ENCODE data around the gene TGDS. TPM values are rescaled to one million over a fixed set of nuclear protein-coding genes. Genes with fewer than 3 reads are reported as not detected.
"Not testable (repeated sequence)": the region's sequence is repeated elsewhere in the genome, so short reads cannot be mapped to it uniquely, and the experiment has no call there.

The TGDS gene
- polyA plus RNA-seq, 4 donors: 18.2 to 23.1 (median 20.8) TPM

DNA sequence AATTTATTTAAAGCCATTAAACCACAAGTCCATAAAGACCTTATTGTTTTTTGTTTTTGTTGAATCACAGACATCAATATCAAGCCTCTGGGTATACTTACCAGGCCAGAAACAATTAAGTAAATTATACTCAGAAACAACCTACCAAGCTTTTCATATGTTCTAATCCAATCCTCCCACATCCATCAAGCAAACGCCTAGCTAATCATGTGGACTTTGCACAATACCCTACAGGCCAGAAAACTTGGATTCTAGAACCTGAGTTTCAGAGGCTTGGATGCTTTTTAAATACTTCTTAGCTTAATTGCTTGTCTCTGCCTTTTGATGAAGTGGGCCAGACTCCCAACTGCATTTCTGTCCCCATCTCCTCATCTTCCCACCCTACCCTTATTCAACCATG lies 39.9 kb downstream of the TGDS start:
- no peak for DNase-seq (ENCODE audit: low read depth in 4 of 4, low spot score in 3 of 4)

DNA sequence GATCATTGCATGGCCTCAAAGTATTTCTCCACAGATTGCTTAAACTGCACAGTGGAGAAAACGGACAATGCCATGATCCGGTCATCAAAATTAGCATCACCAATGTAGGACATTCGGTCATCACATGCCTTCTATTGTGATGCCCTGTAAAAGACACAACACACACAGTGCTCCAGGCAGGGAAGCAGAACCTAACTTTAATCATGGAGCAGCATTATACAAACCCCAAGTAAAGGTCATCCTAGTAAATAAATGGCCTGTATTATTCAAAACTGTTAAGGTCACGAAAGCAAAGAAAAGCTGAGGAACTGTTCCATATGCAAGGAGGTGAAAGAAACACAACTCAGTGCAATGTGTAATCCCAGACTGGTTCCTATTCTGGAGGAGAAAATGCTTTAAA lies 42.2 kb downstream of the TGDS start:
- no peak for DNase-seq (ENCODE audit: low read depth in 4 of 4, low spot score in 3 of 4)

DNA sequence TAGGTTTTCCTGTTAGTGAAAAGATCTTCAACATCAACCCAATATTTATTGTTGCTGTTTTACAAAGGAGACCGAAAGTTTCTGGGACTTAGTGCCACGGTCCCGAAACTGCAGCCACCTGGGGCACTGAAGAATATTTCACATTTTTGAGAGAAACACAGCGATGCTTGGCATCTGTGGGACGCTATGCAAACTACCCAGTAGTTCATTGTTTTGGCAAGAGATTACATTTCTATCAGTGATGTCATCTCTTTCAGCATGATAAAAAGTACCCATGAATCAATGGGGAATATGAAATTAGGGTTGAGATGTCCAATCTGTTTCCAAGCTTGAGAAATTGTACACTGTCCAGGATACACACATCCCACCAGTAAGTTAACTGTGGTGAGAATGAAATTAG lies 43.9 kb downstream of the TGDS start:
- DNase-seq (ENCODE audit: low read depth in 4 of 4, low spot score in 3 of 4): no peak

DNA sequence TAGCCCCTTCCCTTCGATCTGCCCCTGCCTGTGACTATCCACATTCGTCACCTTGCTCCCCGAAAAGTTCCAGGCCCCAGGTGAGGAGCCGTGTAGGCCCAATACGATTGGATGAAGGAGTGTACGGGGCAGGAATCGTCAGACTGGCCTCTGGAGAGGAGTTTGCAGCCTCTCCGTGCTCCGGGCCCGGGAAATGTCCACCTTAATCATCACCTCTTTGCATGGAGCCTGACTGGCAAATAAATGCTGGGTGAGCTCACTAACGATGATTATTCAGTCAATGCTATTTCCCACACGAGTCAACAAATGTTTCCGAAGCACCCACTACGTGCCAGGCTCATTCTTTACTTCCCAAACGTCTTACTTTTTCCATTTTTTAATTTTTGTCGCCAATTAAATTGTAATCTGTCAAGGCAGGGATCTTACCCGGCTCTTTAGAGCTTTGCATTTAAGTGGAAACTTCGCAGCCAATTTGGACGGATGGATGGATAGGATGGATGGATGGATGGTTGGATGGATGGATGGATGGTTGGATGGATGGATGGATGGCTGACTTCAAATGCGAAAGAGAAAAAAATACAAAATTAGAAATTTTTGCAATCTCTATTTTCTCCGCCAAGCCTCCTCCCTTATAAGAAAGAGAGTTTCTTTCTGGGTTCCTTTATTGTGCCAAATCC lies 45.8 kb downstream of the TGDS start:
- DNase-seq (ENCODE audit: low read depth in 4 of 4, low spot score in 3 of 4): peak in 1 of 4 donors; percentile 41

DNA sequence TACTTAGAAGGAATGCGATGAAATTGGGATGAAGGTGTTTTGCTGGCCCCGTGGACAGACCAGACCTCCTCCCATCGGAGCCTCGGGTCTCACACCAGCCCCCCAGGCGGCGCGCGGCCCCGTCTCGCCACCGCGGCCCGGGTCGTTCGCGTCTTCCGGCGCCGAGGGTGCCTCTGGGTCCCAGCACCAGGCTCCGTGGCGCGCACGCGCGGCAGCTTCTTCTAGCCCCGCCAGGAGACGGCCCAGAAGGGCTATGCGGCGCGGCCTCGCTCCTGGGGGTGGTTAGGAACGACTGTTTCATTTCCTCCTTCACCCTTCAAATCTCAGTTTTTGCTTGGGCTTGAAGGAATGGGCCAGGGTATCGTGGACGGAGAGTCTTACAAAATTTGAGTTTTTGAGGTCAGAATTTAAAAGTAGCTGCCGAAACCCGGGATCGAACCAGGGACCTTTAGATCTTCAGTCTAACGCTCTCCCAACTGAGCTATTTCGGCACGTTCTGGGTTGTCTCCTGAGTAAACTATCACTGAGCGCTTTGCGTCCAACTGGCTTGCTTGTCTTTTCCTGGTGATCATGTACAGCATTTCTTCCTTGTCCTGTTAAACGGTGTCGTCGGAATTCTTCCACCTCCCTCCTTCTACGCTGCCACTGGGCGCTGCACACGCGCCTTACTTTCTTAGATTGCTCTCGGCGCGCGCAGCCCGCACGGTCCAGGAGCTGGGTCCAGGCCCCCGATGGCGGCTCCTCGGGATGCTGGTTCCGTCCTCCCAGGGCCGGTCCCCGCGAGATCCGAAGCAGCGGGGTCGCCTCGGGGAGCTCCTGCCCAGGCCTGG lies 46.5 kb downstream of the TGDS start:
- DNase-seq (ENCODE audit: low read depth in 4 of 4, low spot score in 3 of 4): peak; percentile 88 to 91 (median 90)

DNA sequence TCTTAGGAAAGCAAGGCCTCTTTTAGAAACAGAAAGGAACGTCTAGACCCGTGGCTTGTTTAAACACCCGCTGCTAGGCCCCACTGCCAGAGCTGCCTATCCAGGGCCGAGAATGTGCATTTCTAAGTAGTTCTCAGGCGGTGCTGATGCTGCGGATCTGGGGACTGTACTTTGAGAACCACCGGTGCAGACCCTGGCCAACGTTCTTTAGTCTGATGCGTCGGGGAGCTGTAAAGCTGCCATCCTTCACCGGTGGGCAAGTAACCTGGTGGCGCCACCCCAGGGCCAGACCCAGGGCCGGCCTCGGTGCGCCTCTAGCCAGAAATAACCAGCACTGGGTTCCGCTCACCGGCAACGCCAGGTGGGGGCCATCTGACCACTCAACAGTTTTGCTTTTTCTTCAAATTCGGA lies 47.1 kb downstream of the TGDS start:
- peak in 2 of 4 donors; percentile 36 to 51 for DNase-seq (ENCODE audit: low read depth in 4 of 4, low spot score in 3 of 4)

DNA sequence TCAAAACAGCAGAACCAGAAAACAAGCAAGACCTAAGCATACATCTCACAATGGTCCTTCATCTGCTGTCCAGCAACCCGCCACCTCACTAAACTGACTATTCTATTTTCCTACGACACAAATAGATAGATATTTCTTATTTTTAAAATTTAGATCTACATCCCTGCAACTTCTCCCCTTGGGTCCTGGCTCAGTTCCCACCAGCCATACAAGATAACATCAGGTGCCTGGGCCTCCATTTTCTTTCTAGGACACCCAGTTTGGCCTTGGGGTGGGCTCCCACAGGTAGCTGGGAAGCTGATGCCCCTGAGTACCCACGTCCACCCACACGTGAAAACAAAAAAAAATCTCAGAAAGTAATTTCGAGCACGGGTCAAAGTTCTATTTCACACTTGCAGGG lies 47.6 kb downstream of the TGDS start:
- DNase-seq (ENCODE audit: low read depth in 4 of 4, low spot score in 3 of 4): peak in 1 of 4 donors; percentile 3

DNA sequence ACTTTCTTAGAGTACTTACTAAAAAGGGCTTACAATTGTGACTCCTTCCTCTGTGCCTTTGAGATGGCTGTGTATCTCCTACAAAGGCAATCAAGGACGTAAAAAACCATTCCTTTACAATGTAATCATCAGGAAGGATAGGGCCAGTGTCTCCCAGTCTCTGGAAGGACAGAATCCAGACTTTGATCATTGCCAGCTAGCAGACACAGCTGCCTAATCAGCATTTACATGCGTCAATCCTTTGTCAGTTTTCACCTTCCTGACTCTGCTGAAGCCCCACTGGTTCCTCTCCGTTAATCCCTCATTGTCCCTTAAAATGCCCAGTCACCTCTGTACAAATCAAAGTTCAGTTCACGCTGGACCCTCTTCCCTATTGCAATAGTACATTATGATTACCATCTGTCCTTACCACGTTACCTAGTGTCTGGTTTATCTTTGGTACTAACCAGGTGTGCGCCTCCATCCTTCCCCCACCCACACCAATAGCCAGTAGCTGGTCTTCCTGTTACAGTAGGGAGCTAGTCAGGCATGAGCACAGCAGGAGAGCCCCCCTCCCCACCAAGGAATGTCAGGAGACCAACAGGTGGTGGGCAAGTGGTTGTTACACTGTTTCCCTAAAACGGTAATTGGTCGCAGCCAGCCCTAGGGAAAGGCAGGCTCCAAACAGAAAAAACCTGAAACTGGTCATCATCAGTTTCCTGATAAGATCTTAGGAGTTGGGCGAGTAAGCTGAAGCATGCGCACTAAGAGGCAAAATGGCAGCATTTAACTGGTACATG lies 49.7 kb downstream of the TGDS start:
- no peak for DNase-seq (ENCODE audit: low read depth in 4 of 4, low spot score in 3 of 4)

DNA sequence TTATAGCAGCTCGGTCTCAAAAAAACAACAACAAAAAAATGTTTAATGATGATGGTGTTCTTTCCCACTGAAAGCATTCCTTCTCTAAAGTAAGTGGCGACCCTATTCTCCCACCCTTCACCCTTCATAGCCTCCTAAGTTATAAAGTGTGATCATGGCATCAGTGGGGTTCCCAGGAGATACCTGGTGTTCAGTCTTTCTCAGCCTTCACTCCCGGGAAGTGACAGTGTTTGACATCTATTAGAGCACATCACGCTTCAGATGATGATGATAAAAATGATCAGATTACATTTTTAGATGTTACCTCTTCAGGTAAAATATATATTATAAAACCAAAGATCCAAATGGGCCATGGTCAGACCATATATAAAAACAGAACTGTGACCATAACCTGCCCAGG lies 51.0 kb downstream of the TGDS start:
- no peak for DNase-seq (ENCODE audit: low read depth in 4 of 4, low spot score in 3 of 4)

DNA sequence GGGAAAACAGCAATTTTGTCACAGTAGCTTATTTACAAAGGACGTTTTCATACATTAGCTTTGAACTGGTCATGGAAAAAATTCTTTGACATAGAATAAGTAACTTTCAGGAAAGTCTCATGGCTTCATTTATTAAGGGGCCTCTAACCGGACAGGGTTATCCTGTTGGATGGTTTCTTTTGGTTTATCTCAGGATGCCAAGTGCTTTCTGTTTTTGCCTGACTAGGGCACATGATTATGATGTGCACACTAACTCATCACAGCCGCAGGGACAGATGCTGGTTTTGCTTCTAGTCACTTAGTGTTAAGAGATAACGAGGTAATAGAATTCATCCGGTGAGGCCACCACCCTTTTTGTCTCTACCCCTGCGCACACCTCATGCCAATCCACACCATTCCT lies 53.0 kb downstream of the TGDS start:
- no peak for DNase-seq (ENCODE audit: low read depth in 4 of 4, low spot score in 3 of 4)

DNA sequence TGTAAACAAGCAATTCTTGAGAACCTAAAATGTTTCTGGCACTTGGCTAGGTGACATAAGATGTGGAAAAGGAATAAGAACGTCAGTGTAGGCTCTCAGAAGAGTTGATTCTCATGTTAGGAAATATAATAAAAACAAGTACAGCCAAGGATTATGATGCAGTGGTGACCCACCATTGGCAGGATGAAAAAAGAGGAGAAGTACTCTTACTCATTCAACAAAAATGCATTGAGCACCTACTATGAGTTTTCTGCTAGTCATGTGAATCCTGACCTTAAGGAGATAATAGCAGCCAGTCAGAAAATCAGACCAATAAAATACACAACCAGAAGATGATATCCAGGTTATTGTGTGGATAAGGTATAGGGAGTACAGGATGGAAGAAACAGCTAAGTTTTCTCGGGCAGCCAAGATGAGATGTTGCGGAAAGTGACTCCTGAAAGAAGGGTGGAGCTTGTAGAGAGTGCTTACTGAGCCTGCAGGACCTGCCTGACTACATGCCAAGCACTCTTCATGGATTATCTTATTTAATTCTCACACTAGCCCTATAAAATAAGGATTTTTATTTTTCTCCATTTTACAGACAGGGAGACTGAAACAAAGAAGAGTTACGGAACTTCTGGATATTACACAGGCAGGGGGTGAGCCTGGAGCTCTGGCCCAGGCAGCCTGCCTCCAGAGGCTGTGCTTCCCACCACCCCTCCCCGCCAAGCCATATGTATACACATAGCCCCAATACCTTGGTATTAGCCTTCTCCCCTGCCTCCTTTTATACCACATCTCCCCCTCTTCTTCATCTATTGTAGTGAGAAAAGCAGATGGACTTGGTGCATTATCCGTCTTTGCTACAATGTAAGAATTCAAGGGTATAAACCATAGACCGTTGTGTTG lies 58.0 kb downstream of the TGDS start:
- DNase-seq (ENCODE audit: low read depth in 4 of 4, low spot score in 3 of 4): no peak

DNA sequence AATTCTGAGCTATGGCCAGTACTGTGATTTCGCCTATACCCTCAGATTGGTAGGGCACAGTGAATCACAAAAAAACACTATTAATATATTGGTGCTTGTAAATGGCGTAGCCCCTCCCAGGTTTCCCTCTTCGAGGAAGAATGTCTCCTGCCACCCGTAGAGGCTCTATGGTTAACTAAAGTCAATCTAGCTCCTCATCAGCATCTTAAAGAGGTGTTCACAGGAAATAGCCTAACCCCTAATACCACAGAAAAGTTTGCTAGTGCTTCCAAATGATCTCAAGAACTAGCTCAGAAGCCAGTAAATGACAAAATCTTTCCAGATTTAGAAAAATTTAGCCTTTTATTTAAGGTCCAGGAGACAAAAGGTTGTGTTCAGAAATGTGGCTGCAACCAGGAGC lies 60.2 kb downstream of the TGDS start:
- no peak for DNase-seq (ENCODE audit: low read depth in 4 of 4, low spot score in 3 of 4)

DNA sequence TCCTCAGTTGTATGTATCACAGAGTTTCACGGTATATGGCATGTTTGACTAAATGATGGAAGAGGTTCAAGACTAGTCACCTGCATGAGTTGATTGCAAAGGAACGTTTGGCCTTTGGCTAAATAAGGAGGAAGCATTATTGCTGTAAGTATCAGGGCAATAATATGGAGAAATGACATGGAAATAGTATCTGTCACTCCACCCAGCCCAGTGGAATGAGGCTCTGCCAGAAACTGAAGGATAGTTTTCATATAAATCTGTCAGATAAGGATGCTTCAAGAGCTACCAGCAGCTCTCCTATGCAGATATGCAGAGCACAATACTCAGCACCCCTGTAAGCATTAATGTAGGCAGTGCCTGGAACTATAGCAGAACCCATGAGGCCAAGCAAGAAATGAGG lies 60.7 kb downstream of the TGDS start:
- DNase-seq (ENCODE audit: low read depth in 4 of 4, low spot score in 3 of 4): no peak

DNA sequence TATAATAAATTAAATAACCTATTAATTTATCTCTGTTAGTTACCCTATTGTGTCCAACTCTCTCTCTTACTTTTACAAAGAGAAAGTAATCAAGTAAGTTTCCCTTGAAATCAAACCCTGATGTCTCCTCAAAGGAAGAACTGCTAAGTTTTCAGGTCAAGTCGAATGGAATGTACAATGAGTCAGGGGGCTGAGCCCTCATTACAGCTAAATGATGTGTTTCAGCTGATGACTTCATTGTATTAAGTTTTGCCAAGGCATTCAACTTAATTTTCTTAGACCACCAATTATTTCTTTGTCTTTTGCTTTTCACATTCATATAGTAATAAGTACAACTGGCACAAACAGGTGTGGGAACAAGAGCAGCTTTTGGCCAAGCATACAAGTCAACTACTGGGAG lies 61.8 kb downstream of the TGDS start:
- DNase-seq (ENCODE audit: low read depth in 4 of 4, low spot score in 3 of 4): no peak

DNA sequence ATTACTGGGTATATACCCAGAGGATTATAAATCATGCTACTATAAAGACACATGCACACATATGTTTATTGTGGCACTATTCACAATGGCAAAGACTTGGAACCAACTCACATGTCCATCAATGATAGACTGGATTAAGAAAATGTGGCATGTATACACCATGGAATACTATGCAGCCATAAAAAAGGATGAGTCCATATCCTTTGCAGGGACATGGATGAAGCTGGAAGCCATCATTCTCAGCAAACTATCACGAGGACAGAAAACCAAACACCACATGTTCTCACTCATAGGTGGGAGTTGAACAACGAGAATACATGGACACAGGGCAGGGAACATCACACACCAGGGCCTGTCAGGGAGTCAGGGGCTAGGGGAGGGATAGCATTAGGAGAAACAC lies 63.7 kb downstream of the TGDS start:
- DNase-seq (ENCODE audit: low read depth in 4 of 4, low spot score in 3 of 4): not testable (repeated sequence)

DNA sequence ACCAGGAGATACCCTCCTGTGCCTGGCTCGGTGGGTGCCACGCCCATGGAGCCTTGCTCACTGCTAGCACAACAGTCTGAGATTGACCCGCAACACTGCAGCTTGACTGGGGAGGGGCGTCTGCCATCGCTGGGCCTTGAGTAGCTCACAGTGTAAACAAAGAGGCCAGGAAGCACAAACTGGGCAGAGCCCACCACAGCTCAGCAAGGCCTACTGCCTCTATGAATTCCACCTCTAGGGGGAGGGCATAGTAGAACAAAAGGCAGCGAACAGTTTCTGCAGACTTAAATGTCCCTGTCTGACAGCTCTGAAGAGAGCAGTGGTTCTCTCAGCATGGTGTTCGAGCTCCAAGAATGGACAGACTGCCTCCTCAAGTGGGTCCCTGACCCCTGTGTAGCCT lies 69.0 kb downstream of the TGDS start:
- DNase-seq (ENCODE audit: low read depth in 4 of 4, low spot score in 3 of 4): not testable (repeated sequence)

DNA sequence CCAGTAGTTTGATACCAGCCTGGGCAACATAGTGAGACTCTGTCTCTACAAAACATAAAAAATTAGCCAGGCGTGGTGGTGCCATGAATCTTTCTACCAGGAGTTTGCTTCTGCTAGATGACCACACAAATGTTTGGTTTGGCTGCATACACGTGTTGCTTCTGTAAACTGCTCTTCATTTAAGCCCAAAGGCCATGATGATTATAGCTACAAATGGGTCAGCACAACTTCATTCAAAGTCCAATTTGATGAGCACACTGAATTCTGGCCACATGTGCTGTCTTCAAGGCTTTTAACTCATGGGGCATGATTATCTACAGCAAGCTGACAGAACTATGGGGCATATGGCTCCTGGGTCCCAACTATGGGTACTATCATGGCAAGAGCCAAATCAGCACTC lies 70.2 kb downstream of the TGDS start:
- DNase-seq (ENCODE audit: low read depth in 4 of 4, low spot score in 3 of 4): no peak

DNA sequence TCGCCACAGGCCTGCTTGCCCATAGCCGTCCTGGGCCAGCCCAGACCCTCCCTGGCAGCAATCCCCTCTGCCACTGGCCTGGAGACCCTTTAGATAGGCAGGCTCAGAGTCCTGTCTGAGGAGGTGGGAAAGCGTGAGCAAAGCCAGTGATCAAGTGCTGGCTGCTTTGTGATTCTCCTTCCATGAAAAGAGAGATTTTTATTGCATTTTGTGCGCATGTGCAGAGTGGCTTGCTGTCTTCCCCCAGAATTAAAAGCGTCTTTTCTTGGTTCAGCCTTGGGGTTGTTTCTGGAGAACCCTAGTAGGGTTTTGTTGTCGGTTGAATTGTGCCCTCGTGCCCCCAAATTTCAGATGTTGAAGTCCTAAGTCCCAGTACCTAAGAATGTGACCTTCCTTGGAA lies 71.5 kb downstream of the TGDS start:
- DNase-seq (ENCODE audit: low read depth in 4 of 4, low spot score in 3 of 4): no peak
